Psoas muscle (tissue), 8 donors: ENCODE data around the gene TSGA10. TPM values are rescaled to one million over a fixed set of nuclear protein-coding genes. Genes with fewer than 3 reads are reported as not detected.
"Not testable (repeated sequence)": the region's sequence is repeated elsewhere in the genome, so short reads cannot be mapped to it uniquely, and the experiment has no call there.

Experiments
- ATAC-seq, 4 donors: fragments of 200-7000 bp; cut with Tn5 transposase; one replicate each; pipeline ENCODE4 v1.9.1; 2020; ENCODE audit warnings: moderate library complexity in 3 of 4, mild to moderate bottlenecking in 2 of 4
- DNase-seq, 2 donors: peaks; one replicate each; pipeline ENCODE4 v3.0.0-alpha.2; 2020
- H3K27ac ChIP-seq: fragments of 200-600 bp; one replicate; pipeline ENCODE4 v1.8.0; 2022
- H3K27me3 ChIP-seq, 3 donors: fragments of 200-600 bp in 1 of 3; one replicate each; pipeline versions ENCODE4 v1.6.1 to v1.8.0; 2013 to 2022; ENCODE audit warnings: low read length in 2 of 3, mild to moderate bottlenecking in 2 of 3, moderate library complexity in 1 of 3; ENCODE audit not compliant: insufficient read depth in 3 of 3
- H3K36me3 ChIP-seq, 2 donors: fragments of 200-600 bp in 1 of 2; one replicate each; pipeline versions ENCODE4 v1.6.1 to v1.8.0; 2013 to 2022; ENCODE audit warnings: low read depth in 1 of 2, mild to moderate bottlenecking in 1 of 2, moderate library complexity in 1 of 2; ENCODE audit not compliant: insufficient read depth in 1 of 2
- H3K4me1 ChIP-seq: fragments of 200-600 bp; one replicate; pipeline ENCODE4 v1.8.0; 2022
- H3K4me3 ChIP-seq: fragments of 200-600 bp; one replicate; pipeline ENCODE4 v1.8.0; 2022; ENCODE audit warnings: mild to moderate bottlenecking
- H3K9me3 ChIP-seq: fragments of 200-600 bp; one replicate; pipeline ENCODE4 v1.8.0; 2022
- CTCF ChIP-seq: fragments of 200-600 bp; IDR thresholded peaks from one replicate; pipeline ENCODE4 v1.8.0; 2022; ENCODE audit warnings: antibody characterized with exemption
- WGBS, 3 donors: extraction: QIAGEN DNeasy Blood & Tissue Kit; methylation state at CpG; one replicate each; pipeline versions ENCODE4 v1.1.6 to v1.1.7; 2013; 5-methylcytosine and 5-hydroxymethylcytosine counted together
- intact Hi-C, 2 donors: fragments of 100-400 bp; cut with DNase I; formaldehyde crosslinking; loops; one replicate each; pipeline versions ENCODE4 v1.11.0 to v1.14.2; 2022
- polyA plus RNA-seq, 3 donors: library from polyadenylated mRNA; stranded (reverse); fragments of 200-250 nt; gene quantifications; one replicate each; pipeline ENCODE4 v1.2.3, GENCODE V29; 2013
- total RNA-seq, 4 donors: library from RNA; stranded (reverse); fragmentation: NEBNext Ultra II Directional in 2 of 4; extraction: Animal tissue kit (Norgen Biotek cat#: 25700) in 2 of 4; gene quantifications; one replicate each; pipeline versions ENCODE4 v1.2.1 to v1.2.4, GENCODE V29; 2021 to 2023
- donor health status: healthy with polysubstance abuse.
- donor health status: DM: no; HTN: no; CAD: no; lungs with moderate emphysema.
- donor health status: Bipolar disorder and iron deficiency.
- donor health status: healthy.
- donor health status: DM: yes; HTN: yes; CAD: no.
- donor health status: DM: no; HTN: no; CAD: no.
- donor health status: DM: no; HTN: no; CAD: no.
- donor health status: DM: yes; HTN: yes; CAD: no.

The TSGA10 gene
- total and polyA plus RNA-seq, 7 donors: 0.08 to 3.7 (median 1.8) TPM

DNA sequence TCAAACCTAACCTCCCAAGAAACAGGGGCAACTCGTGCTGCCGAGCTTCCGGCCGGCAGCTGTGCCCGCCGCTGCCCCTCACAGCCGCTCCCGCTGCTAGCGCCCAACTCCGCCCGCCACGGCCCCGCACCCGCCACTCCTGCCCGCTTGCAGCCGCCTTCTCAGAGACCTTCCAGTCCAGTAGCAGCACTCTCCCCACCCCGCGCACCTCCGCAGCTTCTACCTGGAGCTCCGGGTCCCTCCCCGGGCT is 14.0 kb downstream of the TSGA10 start:
- Histone ChIP-seq H3K27ac (peak overlapping the region; percentile 46), H3K4me1 (no peaks in the 10 kb centered on the region), H3K36me3 (no peaks in the 10 kb centered on the region), H3K27me3 (no peaks in the 10 kb centered on the region), H3K4me3 (peak overlapping the region; percentile 88), H3K9me3 (no peaks in the 10 kb centered on the region)
- 0 to 1% (median 1%) methylated on average over 19 to 21 of the region's 21 CpGs for WGBS, 3 donors
- ATAC-seq (peak; percentile 50 to 73 (median 54)), DNase-seq (no peak)
- intact Hi-C loops: no loop called here
- TF ChIP-seq CTCF: no peak

DNA sequence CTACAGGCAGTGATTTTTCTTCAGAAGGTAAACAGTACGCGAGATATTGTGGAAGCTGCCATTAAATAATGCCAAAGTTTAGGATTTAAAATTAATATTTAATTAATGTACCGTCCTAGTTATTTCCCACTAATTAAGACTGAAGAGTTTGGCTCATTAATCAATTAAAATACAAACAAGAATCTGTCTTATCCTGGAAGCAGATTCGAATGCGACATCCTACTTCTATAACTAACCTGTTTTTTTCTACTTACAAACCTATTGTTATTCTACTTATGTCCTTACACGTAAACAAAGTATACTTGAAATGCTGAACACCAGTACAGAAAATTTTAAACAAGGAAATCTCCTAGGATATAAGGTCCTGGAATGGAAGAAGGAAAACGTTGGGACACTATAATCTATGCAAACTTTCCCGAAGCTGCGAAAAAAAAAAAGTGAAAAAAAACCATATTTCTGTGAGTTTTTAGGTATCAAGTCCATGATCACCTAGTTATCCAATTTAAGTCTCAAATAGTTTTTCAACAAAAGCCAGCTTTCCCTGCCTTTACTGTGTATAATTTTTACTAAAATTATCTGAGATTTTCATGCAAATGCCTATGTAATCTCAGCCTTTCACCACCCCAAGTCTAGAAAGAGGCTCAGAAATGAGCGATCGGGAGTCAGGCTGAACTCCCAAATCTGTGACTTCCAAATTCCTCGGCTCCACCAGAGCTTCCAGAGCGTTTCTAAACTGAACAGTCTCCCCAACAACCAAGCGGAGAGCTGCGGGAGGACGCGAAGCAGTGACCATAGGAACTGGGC is 14.5 kb downstream of the TSGA10 start:
- Histone ChIP-seq H3K27me3 (no peaks in the 10 kb centered on the region), H3K9me3 (no peaks in the 10 kb centered on the region), H3K36me3 (no peaks in the 10 kb centered on the region), H3K4me1 (no peaks in the 10 kb centered on the region), H3K4me3 (peak overlapping the region; percentile 88), H3K27ac (peak overlapping the region; percentile 46)
- TF ChIP-seq CTCF: no peak
- DNase-seq: no peak
- WGBS, 3 donors: 24 to 27% (median 25%) methylated on average over 17 of the region's 17 CpGs
- ATAC-seq: no peak
- intact Hi-C loops: no loop called here

DNA sequence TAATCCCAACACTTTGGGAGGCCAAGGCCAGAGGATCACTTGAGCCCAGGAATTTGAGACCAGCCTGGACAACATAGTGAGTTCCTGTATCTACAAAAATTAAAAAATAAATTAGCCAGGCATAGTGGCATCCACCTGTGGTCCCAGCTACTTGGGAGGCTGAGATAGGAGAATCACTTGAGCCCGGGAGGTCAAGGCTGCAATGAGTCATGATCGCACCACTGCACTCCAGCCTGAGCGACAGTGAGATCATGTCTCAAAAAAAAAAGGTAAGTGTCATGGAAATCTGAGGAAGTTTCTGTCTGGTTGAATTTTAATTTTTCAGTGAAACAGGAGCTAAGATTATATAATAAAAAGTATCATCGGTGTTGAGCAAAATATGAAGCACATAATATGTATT is 15.7 kb downstream of the TSGA10 start:
- intact Hi-C loops: no loop called here
- DNase-seq: no peak
- no peak overlapping the region for H3K4me3 ChIP-seq
- H3K27me3 ChIP-seq: no peaks in the 10 kb centered on the region
- no peaks in the 10 kb centered on the region for H3K36me3 ChIP-seq
- no peak overlapping the region for H3K27ac ChIP-seq
- no peak for TF ChIP-seq CTCF
- no peak for ATAC-seq
- 98 to 99% (median 98%) methylated on average over 4 of the region's 4 CpGs for WGBS, 3 donors
- no peaks in the 10 kb centered on the region for H3K4me1 ChIP-seq
- no peaks in the 10 kb centered on the region for H3K9me3 ChIP-seq

- H3K36me3 ChIP-seq, H3K27ac ChIP-seq, DNase-seq, ATAC-seq, H3K4me1 ChIP-seq, H3K9me3 ChIP-seq, H3K27me3 ChIP-seq, H3K4me3 ChIP-seq, intact Hi-C loops: not testable (repeated sequence)
- WGBS, 3 donors: 85 to 96% (median 94%) methylated on average over 2 of the region's 2 CpGs
These were observed 19.6 kb downstream of the TSGA10 start for GRCh38 chr2:99135044-99135556.

- no peak for ATAC-seq
- Histone ChIP-seq H3K4me3 (no peak overlapping the region), H3K4me1 (no peaks in the 10 kb centered on the region), H3K9me3 (peaks cover 16% of the 10 kb centered on the region), H3K27ac (no peak overlapping the region), H3K36me3 (peaks cover 0 to 11% of the 10 kb centered on the region in 2 donors), H3K27me3 (no peaks in the 10 kb centered on the region)
- intact Hi-C loops: no loop called here
- 60 to 62% (median 61%) methylated on average over 2 of the region's 2 CpGs for WGBS, 3 donors
- no peak for TF ChIP-seq CTCF
- no peak for DNase-seq
These were observed 26.8 kb downstream of the TSGA10 start for GRCh38 chr2:99127981-99128380.
